Ovary (tissue), 9 donors: ENCODE measurements around the gene ADGRE2. TPM values are rescaled to one million over a fixed set of nuclear protein-coding genes. Genes with fewer than 3 reads are reported as not detected.
"Not testable (repeated sequence)": the region's sequence is repeated elsewhere in the genome, so short reads cannot be mapped to it uniquely, and the experiment has no call there.

Experiments used
- DNase-seq, 5 donors: peaks; one replicate each; pipeline ENCODE4 v3.0.0-alpha.2; 2019 to 2020
- H3K27ac ChIP-seq, 2 donors: fragments of 200-600 bp; one replicate each; pipeline versions ENCODE4 v1.5.1 to v1.8.0; 2019 to 2022
- H3K27me3 ChIP-seq: fragments of 200-600 bp; one replicate; pipeline ENCODE4 v1.8.0; 2022
- H3K36me3 ChIP-seq: fragments of 200-600 bp; sonication (generic); one replicate; pipeline ENCODE4 v1.5.1; 2019
- H3K4me1 ChIP-seq: one replicate; pipeline ENCODE4 v1.8.1; 2013; ENCODE audit warnings: mild to moderate bottlenecking, moderate library complexity; ENCODE audit not compliant: insufficient read depth
- H3K4me3 ChIP-seq: fragments of 200-600 bp; sonication (generic); one replicate; pipeline ENCODE4 v1.5.1; 2017
- H3K9me3 ChIP-seq, 2 donors: fragments of 200-600 bp in 1 of 2; sonication (generic) in 1 of 2; one replicate each; pipeline versions ENCODE4 v1.5.1 to v1.8.1; 2013 to 2019; ENCODE audit warnings: mild to moderate bottlenecking in 1 of 2, moderate library complexity in 1 of 2
- CTCF ChIP-seq, 3 donors: fragments of 450-650 bp in 2 of 3; fragments of 200-600 bp in 1 of 3; IDR thresholded peaks; one replicate each; pipeline versions ENCODE4 v1.5.1 to v1.8.0; 2016 to 2022; ENCODE audit warnings: antibody characterized with exemption in 3 of 3, mild to moderate bottlenecking in 1 of 3
- EP300 ChIP-seq: sonication (generic); formaldehyde crosslinking; IDR thresholded peaks from one replicate; pipeline ENCODE4 v1.6.1; 2017; ENCODE audit warnings: antibody characterized with exemption
- POLR2A ChIP-seq: fragments of 450-650 bp; IDR thresholded peaks from one replicate; pipeline ENCODE4 v1.6.1; 2017; ENCODE audit warnings: antibody characterized with exemption, mild to moderate bottlenecking, moderate library complexity
- WGBS, 3 donors: extraction: QIAGEN DNeasy Blood & Tissue Kit in 1 of 3; methylation state at CpG; one replicate each; pipeline versions ENCODE4 v1.1.5 to v1.1.7; 2013 to 2017; 5-methylcytosine and 5-hydroxymethylcytosine counted together
- intact Hi-C, 4 donors: fragments of 100-400 bp; cut with DNase I; formaldehyde crosslinking; loops; one replicate each; pipeline versions ENCODE4 v1.11.0 to v1.15.1; 2022 to 2023
- polyA plus RNA-seq, 2 donors: library from polyadenylated mRNA; stranded (reverse); fragments of 200-250 nt in 1 of 2; fragments of 350-450 nt in 1 of 2; fragmentation: Illumina TruSeq in 1 of 2; extraction: RNeasy Lipid Tissue Mini Kit (QIAGEN cat#74804) in 1 of 2; gene quantifications; one replicate each; pipeline ENCODE4 v1.2.3, GENCODE V29; 2013 to 2014
- total RNA-seq, 7 donors: library from RNA; depleted of rRNA in 2 of 7; stranded (reverse); fragments of >200 nt in 2 of 7; fragmentation: NEBNext Ultra II Directional in 3 of 7; extraction: Animal tissue kit (Norgen Biotek cat#: 25700) in 3 of 7; gene quantifications; one replicate each; pipeline versions ENCODE4 v1.1.0 to v1.2.4, GENCODE V29; 2016 to 2023
- donor health status: DM: no; HTN: no; CAD: no; lungs with moderate emphysema.
- donor health status: DM: no; HTN: no; CAD: no.
- donor health status: Bipolar disorder and iron deficiency.
- donor health status: DM: yes; HTN: yes; CAD: no.
- donor health status: DM: no; HTN: no; CAD: no.
- donor health status: DM: yes; HTN: yes; CAD: no.

ADGRE2 gene
- total and polyA plus RNA-seq, 9 donors: 0.24 to 4.2 (median 1.0) TPM

GRCh38 chr19:14775869-14776586 lies 2.3 kb downstream of the ADGRE2 start:
- TF ChIP-seq POLR2A: no peak
- no peak for TF ChIP-seq EP300
- no peak for TF ChIP-seq CTCF (IDR thresholded peaks at IDR 0.05)
- Histone ChIP-seq H3K4me1 (no peaks in the 10 kb centered on the region), H3K36me3 (no peaks in the 10 kb centered on the region), H3K9me3 (no peaks in the 10 kb centered on the region), H3K27me3 (no peaks in the 10 kb centered on the region), H3K27ac (no peak overlapping the region), H3K4me3 (no peak overlapping the region)
- WGBS, 3 donors: 4 to 11% (median 4%) methylated on average over 21 to 22 of the region's 22 CpGs
- DNase-seq: no peak
- intact Hi-C loops: no loop called here

GRCh38 chr19:14775326-14775725 lies 3.0 kb downstream of the ADGRE2 start:
- H3K4me1 ChIP-seq, H3K9me3 ChIP-seq, H3K36me3 ChIP-seq, H3K27me3 ChIP-seq, intact Hi-C loops, H3K27ac ChIP-seq, H3K4me3 ChIP-seq, DNase-seq: not testable (repeated sequence)
- WGBS, 3 donors: 71 to 82% (median 80%) methylated on average over 8 of the region's 8 CpGs

- Histone ChIP-seq H3K36me3 (no peaks in the 10 kb centered on the region), H3K9me3 (no peaks in the 10 kb centered on the region), H3K4me3 (no peak overlapping the region), H3K27ac (no peak overlapping the region), H3K27me3 (no peaks in the 10 kb centered on the region), H3K4me1 (no peaks in the 10 kb centered on the region)
- 59 to 70% (median 68%) methylated on average over 10 of the region's 10 CpGs for WGBS, 3 donors
- DNase-seq: no peak
- intact Hi-C loops: no loop called here
- TF ChIP-seq POLR2A (no peak), EP300 (no peak), CTCF (IDR thresholded peaks at IDR 0.05) (no peak)
Observed at GRCh38 chr19:14774373-14774772, 4.0 kb downstream of the ADGRE2 start.

GRCh38 chr19:14773722-14774121 lies 4.6 kb downstream of the ADGRE2 start:
- H3K4me1 ChIP-seq, H3K9me3 ChIP-seq, intact Hi-C loops, H3K4me3 ChIP-seq, H3K27ac ChIP-seq, DNase-seq, H3K36me3 ChIP-seq, H3K27me3 ChIP-seq: not testable (repeated sequence)
- WGBS, 3 donors: 64 to 77% (median 65%) methylated on average over 9 of the region's 9 CpGs

GRCh38 chr19:14772995-14773394 lies 5.4 kb downstream of the ADGRE2 start:
- Histone ChIP-seq H3K4me1 (no peaks in the 10 kb centered on the region), H3K4me3 (no peak overlapping the region), H3K9me3 (no peaks in the 10 kb centered on the region), H3K27ac (no peak overlapping the region), H3K27me3 (no peaks in the 10 kb centered on the region), H3K36me3 (no peaks in the 10 kb centered on the region)
- no peak for TF ChIP-seq POLR2A
- TF ChIP-seq EP300: no peak
- no peak for TF ChIP-seq CTCF (IDR thresholded peaks at IDR 0.05)
- intact Hi-C loops: no loop called here
- DNase-seq: no peak
- 80 to 90% (median 84%) methylated on average over 7 of the region's 7 CpGs for WGBS, 3 donors
